Activated CD8-positive, alpha-beta memory T cell treated with anti-CD3 and anti-CD28 coated beads, Interleukin-2, amount 50 U/mL, for 24 hours (primary cell): ENCODE measurements around the gene MSS51.

Source experiments
- DNase-seq: peaks from one replicate; pipeline ENCODE4 v3.0.0-alpha.2; 2020; ENCODE audit errors: extremely low read depth

MSS51 gene

GRCh38 chr10:73433538-73433867, at the start of gene MSS51:
MSS51 (minus strand) TSS chr10:73433561; CDS start chr10:73428284, 5,277 bp downstream.
- no peak for DNase-seq

- DNase-seq = no peak
These were observed 46.8 kb upstream of the MSS51 start for GRCh38 chr10:73480158-73480557.

- no peak for DNase-seq
These were observed 45.3 kb upstream of the MSS51 start for GRCh38 chr10:73478636-73479035.

GRCh38 chr10:73471226-73471625, 37.9 kb upstream of the MSS51 start:
- DNase-seq = no peak

- no peak for DNase-seq
These were observed 36.2 kb upstream of the MSS51 start for GRCh38 chr10:73469579-73469978.

GRCh38 chr10:73467206-73467605, 33.8 kb upstream of the MSS51 start:
- no peak for DNase-seq

- DNase-seq = no peak
These were observed 32.8 kb upstream of the MSS51 start for GRCh38 chr10:73465978-73466726.

GRCh38 chr10:73460897-73461296, 27.5 kb upstream of the MSS51 start:
- DNase-seq = no peak

GRCh38 chr10:73459683-73460314, 26.4 kb upstream of the MSS51 start:
- no peak for DNase-seq

GRCh38 chr10:73456187-73456890, 23.0 kb upstream of the MSS51 start:
- no peak for DNase-seq

- DNase-seq = no peak
These were observed 15.8 kb upstream of the MSS51 start for GRCh38 chr10:73449113-73449512.

GRCh38 chr10:73448384-73448783, 15.0 kb upstream of the MSS51 start:
- DNase-seq = no peak

GRCh38 chr10:73446926-73447325, 13.6 kb upstream of the MSS51 start:
- no peak for DNase-seq

GRCh38 chr10:73444457-73444856, 11.1 kb upstream of the MSS51 start:
- DNase-seq = no peak

GRCh38 chr10:73439605-73440312, 6.4 kb upstream of the MSS51 start:
- DNase-seq = no peak

- no peak for DNase-seq
These were observed 5.7 kb upstream of the MSS51 start for GRCh38 chr10:73439055-73439454.

GRCh38 chr10:73432646-73433537, 469 bp downstream of the MSS51 start:
- DNase-seq = no peak

GRCh38 chr10:73426318-73426717, 7.0 kb downstream of the MSS51 start:
- no peak for DNase-seq

GRCh38 chr10:73424478-73424877, 8.9 kb downstream of the MSS51 start:
- DNase-seq = no peak

- DNase-seq = no peak
These were observed 10.1 kb downstream of the MSS51 start for GRCh38 chr10:73423309-73423708.

- DNase-seq = no peak
These were observed 16.8 kb downstream of the MSS51 start for GRCh38 chr10:73416571-73416970.
